Chondrocyte (in vitro differentiated cells): ENCODE data around the gene SUMF1. TPM values are rescaled to one million over a fixed set of nuclear protein-coding genes. Genes with fewer than 3 reads are reported as not detected.

Source experiments
- DNase-seq: peaks from one replicate; pipeline ENCODE4 v3.0.0; 2021; ENCODE audit warnings: mixed read lengths, low spot score
- H3K27ac Mint-ChIP-seq: one replicate; pipeline ENCODE4 v1.8.0; 2021; ENCODE audit warnings: mild to moderate bottlenecking, moderate library complexity, mixed read lengths; ENCODE audit not compliant: unreplicated experiment
- H3K27me3 Mint-ChIP-seq: 2 replicates; pipeline ENCODE4 v1.8.0; 2021; ENCODE audit warnings: low read depth, mixed read lengths
- H3K36me3 Mint-ChIP-seq: 2 replicates; pipeline ENCODE4 v1.8.0; 2021; ENCODE audit warnings: low read depth, mixed read lengths
- H3K4me1 Mint-ChIP-seq: 2 replicates; pipeline ENCODE4 v1.8.0; 2021; ENCODE audit warnings: low read depth, mild to moderate bottlenecking, mixed read lengths
- H3K4me3 Mint-ChIP-seq: one replicate; pipeline ENCODE4 v1.8.0; 2021; ENCODE audit warnings: mild to moderate bottlenecking, moderate library complexity, mixed read lengths; ENCODE audit not compliant: unreplicated experiment
- H3K9me3 Mint-ChIP-seq: 2 replicates; pipeline ENCODE4 v1.8.0; 2021; ENCODE audit warnings: low read depth, mixed read lengths
- total RNA-seq: library from RNA; stranded (reverse); gene quantifications from 3 replicates; pipeline ENCODE4 v1.2.1, GENCODE V29; 2021
- TF ChIP-seq, protein P1 (sequence below): fragments of 200-600 bp; sonication (generic); IDR thresholded peaks from 2 replicates; pipeline ENCODE4 v1.5.0; 2021; ENCODE audit warnings: antibody characterized with exemption, mild to moderate bottlenecking, moderate library complexity

SUMF1 gene
- total RNA-seq, 1 donor from 2014 or later = 33.0 TPM

GRCh38 chr3:4394048-4394447, 73.0 kb downstream of the SUMF1 start:
- H3K36me3 Mint-ChIP-seq = peaks cover 3% of the 10 kb centered on the region
- peaks cover 4% of the 10 kb centered on the region for H3K9me3 Mint-ChIP-seq
- TF ChIP-seq, protein P1, sequence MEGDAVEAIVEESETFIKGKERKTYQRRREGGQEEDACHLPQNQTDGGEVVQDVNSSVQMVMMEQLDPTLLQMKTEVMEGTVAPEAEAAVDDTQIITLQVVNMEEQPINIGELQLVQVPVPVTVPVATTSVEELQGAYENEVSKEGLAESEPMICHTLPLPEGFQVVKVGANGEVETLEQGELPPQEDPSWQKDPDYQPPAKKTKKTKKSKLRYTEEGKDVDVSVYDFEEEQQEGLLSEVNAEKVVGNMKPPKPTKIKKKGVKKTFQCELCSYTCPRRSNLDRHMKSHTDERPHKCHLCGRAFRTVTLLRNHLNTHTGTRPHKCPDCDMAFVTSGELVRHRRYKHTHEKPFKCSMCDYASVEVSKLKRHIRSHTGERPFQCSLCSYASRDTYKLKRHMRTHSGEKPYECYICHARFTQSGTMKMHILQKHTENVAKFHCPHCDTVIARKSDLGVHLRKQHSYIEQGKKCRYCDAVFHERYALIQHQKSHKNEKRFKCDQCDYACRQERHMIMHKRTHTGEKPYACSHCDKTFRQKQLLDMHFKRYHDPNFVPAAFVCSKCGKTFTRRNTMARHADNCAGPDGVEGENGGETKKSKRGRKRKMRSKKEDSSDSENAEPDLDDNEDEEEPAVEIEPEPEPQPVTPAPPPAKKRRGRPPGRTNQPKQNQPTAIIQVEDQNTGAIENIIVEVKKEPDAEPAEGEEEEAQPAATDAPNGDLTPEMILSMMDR = no peak
- no peak for DNase-seq
- H3K4me3 Mint-ChIP-seq = no peak overlapping the region
- peaks cover 19% of the 10 kb centered on the region for H3K4me1 Mint-ChIP-seq
- H3K27me3 Mint-ChIP-seq = no peaks in the 10 kb centered on the region
- no peak overlapping the region for H3K27ac Mint-ChIP-seq

- no peak overlapping the region for H3K4me3 Mint-ChIP-seq
- H3K27me3 Mint-ChIP-seq = no peaks in the 10 kb centered on the region
- DNase-seq = no peak
- peaks cover 4% of the 10 kb centered on the region for H3K9me3 Mint-ChIP-seq
- no peak overlapping the region for H3K27ac Mint-ChIP-seq
- TF ChIP-seq, protein P1 = no peak
- peaks cover 15% of the 10 kb centered on the region for H3K4me1 Mint-ChIP-seq
- H3K36me3 Mint-ChIP-seq = peaks cover 3% of the 10 kb centered on the region
Observed at GRCh38 chr3:4392992-4393391, 74.1 kb downstream of the SUMF1 start.

DNA sequence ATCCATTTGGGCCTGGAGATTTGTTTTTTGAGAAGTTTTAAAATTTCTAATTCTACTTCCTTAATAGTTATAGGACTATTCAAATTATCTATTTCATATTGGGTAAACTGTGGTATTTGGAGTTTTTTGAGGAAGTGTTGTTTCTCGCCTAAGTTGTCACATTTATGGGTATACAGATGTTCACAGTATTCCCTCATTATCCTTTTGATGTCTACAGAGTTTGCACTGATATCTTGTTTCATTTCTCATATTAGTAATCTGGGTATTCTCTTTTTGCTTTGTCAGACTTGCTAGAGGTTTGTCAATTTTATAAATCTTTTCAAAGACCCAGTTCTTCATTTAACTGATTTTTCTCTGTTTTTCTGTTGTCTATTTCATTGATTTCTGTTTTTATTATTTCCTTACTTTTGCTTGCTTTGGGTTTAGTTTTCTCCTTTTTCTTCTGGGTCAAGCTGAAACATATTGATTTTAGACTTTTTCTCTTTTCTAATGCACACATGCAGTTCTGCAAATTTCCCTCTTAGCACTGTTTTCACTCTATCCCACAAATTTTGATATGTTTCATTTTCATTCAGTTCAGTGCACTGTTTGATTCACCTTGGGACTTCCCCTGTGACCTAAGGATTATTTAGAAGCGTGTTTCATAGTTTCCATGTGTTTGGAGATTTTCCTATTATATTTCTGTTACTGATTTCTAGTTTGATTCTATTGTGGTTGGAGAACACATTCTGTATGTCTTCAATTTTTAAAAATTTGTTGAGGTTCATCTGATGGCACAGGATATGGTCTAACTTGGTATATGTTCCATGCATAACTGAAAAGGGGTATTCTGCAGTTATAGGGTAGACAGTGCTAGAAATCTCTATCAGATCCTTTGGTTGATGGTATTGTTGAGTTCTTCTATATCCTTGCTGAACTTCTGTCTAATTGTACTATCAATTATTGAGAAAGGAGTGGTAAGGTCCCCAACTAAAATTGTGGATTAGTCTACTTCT, 79.6 kb downstream of the SUMF1 start:
- H3K36me3 Mint-ChIP-seq = peaks cover 6% of the 10 kb centered on the region
- TF ChIP-seq, protein P1 = no peak
- H3K4me1 Mint-ChIP-seq = no peaks in the 10 kb centered on the region
- no peak for DNase-seq
- H3K27ac Mint-ChIP-seq = no peak overlapping the region
- no peak overlapping the region for H3K4me3 Mint-ChIP-seq
- no peaks in the 10 kb centered on the region for H3K27me3 Mint-ChIP-seq
- peaks cover 4% of the 10 kb centered on the region for H3K9me3 Mint-ChIP-seq

GRCh38 chr3:4385201-4385600, 81.9 kb downstream of the SUMF1 start:
- no peak for DNase-seq
- peaks cover 4% of the 10 kb centered on the region for H3K36me3 Mint-ChIP-seq
- peaks cover 3% of the 10 kb centered on the region for H3K9me3 Mint-ChIP-seq
- H3K4me1 Mint-ChIP-seq = no peaks in the 10 kb centered on the region
- H3K27ac Mint-ChIP-seq = no peak overlapping the region
- H3K4me3 Mint-ChIP-seq = no peak overlapping the region
- TF ChIP-seq, protein P1 = no peak
- no peaks in the 10 kb centered on the region for H3K27me3 Mint-ChIP-seq

DNA sequence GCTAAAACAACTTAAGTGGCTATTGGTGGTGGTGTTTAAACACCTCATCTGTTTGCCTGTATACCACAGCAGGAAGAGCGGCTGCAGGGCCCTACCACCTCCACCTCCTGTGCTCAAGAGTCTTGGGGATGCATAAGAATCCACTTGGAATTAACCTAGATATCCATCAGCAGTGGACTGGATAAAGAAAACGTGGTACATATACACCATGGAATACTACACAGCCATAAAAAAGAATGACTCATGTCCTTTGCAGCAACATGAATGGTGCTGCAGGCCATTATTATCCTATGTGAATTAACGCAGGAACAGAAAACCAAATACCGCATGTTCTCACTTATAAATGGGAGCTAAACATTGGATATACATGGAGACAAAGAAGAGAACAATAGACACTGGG, 87.1 kb downstream of the SUMF1 start:
- no peak for DNase-seq
- Mint-ChIP-seq H3K27ac (no peak overlapping the region), H3K4me1 (no peaks in the 10 kb centered on the region), H3K27me3 (no peaks in the 10 kb centered on the region), H3K9me3 (peaks cover 6% of the 10 kb centered on the region), H3K36me3 (peaks cover 9% of the 10 kb centered on the region), H3K4me3 (no peak overlapping the region)
- TF ChIP-seq, protein P1 = no peak
